ENCODE results near the gene SUSD6. TPM values are rescaled to one million over a fixed set of nuclear protein-coding genes. Genes with fewer than 3 reads are reported as not detected.
"Not testable (repeated sequence)": the region's sequence is repeated elsewhere in the genome, so short reads cannot be mapped to it uniquely, and the experiment has no call there.

Gene SUSD6
- total RNA-seq, 1 experiment from 2014 or later, result 44.7 TPM

DNA sequence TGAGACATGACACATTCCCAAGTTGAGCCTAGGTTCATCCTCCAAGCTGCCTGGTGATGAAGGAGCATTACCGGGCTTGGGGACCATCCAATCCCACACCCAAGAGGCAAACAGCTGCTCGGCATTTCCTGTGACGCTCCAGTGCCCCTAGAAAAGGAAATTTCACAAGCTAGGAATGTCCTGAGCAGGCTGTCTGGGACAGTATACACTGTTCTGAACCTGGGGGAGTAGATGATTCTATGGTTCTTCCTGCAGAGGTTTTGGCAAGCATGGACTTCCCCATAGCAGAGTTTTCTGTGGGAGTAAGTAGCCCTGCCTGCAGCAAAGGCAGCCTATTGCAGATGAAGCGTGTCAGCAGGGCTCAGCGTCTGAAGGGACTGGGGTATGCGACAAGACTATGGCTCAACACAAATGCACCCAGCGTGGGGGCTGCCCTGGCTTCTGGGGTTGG, 108.1 kb downstream of the SUSD6 start:
- Mint-ChIP-seq H3K27ac (ENCODE audit: unreplicated experiment) (no peak overlapping the region), H3K4me3 (ENCODE audit: low read depth, unreplicated experiment) (no peak overlapping the region), H3K9me3 (ENCODE audit: low read depth, unreplicated experiment) (no peaks in the 10 kb centered on the region), H3K36me3 (ENCODE audit: insufficient read depth, unreplicated experiment) (peaks cover 7% of the 10 kb centered on the region), H3K4me1 (ENCODE audit: low read depth, unreplicated experiment) (no peaks in the 10 kb centered on the region), H3K27me3 (ENCODE audit: unreplicated experiment) (no peaks in the 10 kb centered on the region)
- intact Hi-C loops (cut with micrococcal nuclease; ENCODE audit: unreplicated experiment), result no loop called here
- CTCF ChIA-PET, result no interaction called here
- TF ChIP-seq, protein P1, sequence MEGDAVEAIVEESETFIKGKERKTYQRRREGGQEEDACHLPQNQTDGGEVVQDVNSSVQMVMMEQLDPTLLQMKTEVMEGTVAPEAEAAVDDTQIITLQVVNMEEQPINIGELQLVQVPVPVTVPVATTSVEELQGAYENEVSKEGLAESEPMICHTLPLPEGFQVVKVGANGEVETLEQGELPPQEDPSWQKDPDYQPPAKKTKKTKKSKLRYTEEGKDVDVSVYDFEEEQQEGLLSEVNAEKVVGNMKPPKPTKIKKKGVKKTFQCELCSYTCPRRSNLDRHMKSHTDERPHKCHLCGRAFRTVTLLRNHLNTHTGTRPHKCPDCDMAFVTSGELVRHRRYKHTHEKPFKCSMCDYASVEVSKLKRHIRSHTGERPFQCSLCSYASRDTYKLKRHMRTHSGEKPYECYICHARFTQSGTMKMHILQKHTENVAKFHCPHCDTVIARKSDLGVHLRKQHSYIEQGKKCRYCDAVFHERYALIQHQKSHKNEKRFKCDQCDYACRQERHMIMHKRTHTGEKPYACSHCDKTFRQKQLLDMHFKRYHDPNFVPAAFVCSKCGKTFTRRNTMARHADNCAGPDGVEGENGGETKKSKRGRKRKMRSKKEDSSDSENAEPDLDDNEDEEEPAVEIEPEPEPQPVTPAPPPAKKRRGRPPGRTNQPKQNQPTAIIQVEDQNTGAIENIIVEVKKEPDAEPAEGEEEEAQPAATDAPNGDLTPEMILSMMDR (IDR thresholded peaks at IDR 0.05; ENCODE audit: unreplicated experiment), result no peak
- no peak for DNase-seq
- BruUV-seq (replicated peaks), result no TSS peak

DNA sequence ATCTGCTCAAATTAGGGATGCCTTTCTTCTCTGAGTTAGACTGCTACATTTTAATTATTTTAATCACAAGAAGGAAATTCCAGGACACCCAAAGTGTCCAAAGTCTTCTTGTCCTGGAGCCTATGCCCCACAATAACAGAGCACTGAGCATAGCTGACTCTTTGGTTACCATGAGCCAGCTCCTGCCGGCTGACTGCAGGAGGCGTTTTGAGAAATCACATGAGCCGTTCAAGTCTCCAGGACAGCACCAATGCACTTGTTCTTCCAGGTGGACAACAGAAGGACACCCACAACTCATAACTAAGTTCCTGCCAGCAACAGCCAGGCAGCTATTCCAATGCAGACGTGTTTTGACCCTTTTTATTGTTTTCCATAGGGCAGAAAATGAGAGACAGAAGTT, 109.5 kb downstream of the SUSD6 start:
- no peaks in the 10 kb centered on the region for H3K9me3 Mint-ChIP-seq (ENCODE audit: low read depth, unreplicated experiment)
- no peak for DNase-seq
- no peaks in the 10 kb centered on the region for H3K4me1 Mint-ChIP-seq (ENCODE audit: low read depth, unreplicated experiment)
- no peak overlapping the region for H3K27ac Mint-ChIP-seq (ENCODE audit: unreplicated experiment)
- CTCF ChIA-PET, result no interaction called here
- BruUV-seq (replicated peaks), result no TSS peak
- peaks cover 9% of the 10 kb centered on the region for H3K27me3 Mint-ChIP-seq (ENCODE audit: unreplicated experiment)
- TF ChIP-seq, protein P1 (IDR thresholded peaks at IDR 0.05; ENCODE audit: unreplicated experiment), result no peak
- H3K4me3 Mint-ChIP-seq (ENCODE audit: low read depth, unreplicated experiment), result no peak overlapping the region
- H3K36me3 Mint-ChIP-seq (ENCODE audit: insufficient read depth, unreplicated experiment), result peaks cover 3% of the 10 kb centered on the region
- intact Hi-C loops (cut with micrococcal nuclease; ENCODE audit: unreplicated experiment), result no loop called here

GRCh38 chr14:69726761-69727511, 115.5 kb downstream of the SUSD6 start:
- peaks cover 5% of the 10 kb centered on the region for H3K36me3 Mint-ChIP-seq (ENCODE audit: insufficient read depth, unreplicated experiment)
- CTCF ChIA-PET, result interaction anchor here (0.7 to 1.5 kb wide), 5 partner anchors 126 to 191 kb away, joined by 3 to 8 read pairs (median 5); no protein-coding TSS in a partner anchor
- no peak overlapping the region for H3K27ac Mint-ChIP-seq (ENCODE audit: unreplicated experiment)
- DNase-seq, result peak; percentile 83
- H3K27me3 Mint-ChIP-seq (ENCODE audit: unreplicated experiment), result peaks cover 15% of the 10 kb centered on the region
- BruUV-seq (replicated peaks), result no TSS peak
- intact Hi-C loops (cut with micrococcal nuclease; ENCODE audit: unreplicated experiment), result loop anchor here (1.0 kb wide), 2 partner anchors 124 to 142 kb away; no protein-coding TSS in a partner anchor
- H3K4me1 Mint-ChIP-seq (ENCODE audit: low read depth, unreplicated experiment), result peaks cover 14% of the 10 kb centered on the region
- no peaks in the 10 kb centered on the region for H3K9me3 Mint-ChIP-seq (ENCODE audit: low read depth, unreplicated experiment)
- TF ChIP-seq, protein P1 (IDR thresholded peaks at IDR 0.05; ENCODE audit: unreplicated experiment), result peak; percentile 94
- H3K4me3 Mint-ChIP-seq (ENCODE audit: low read depth, unreplicated experiment), result peak overlapping the region; percentile 65

DNA sequence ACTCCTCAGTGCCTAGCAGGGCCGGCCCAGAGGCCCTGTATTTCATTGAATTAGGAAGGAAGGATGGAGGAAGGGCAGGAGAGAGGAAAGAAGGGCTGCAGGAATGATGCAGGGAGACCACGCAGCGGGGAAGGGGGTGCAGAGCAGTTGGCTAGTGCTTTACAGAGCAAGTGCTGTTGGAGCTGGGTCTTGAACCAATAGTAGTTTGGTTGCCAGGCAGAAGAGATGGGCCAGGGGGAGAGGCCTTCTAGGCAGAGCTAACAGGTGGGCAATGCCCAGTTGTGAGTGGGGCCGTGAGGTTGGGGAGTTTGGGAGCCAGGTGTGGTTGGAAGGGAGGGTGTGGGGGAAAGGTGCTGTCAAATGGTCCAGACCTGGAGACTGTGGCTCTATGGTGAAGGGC, 116.5 kb downstream of the SUSD6 start:
- Mint-ChIP-seq H3K27me3 (ENCODE audit: unreplicated experiment) (peaks cover 15% of the 10 kb centered on the region), H3K4me1 (ENCODE audit: low read depth, unreplicated experiment) (peaks cover 14% of the 10 kb centered on the region), H3K4me3 (ENCODE audit: low read depth, unreplicated experiment) (no peak overlapping the region), H3K9me3 (ENCODE audit: low read depth, unreplicated experiment) (no peaks in the 10 kb centered on the region), H3K27ac (ENCODE audit: unreplicated experiment) (no peak overlapping the region), H3K36me3 (ENCODE audit: insufficient read depth, unreplicated experiment) (peaks cover 5% of the 10 kb centered on the region)
- intact Hi-C loops (cut with micrococcal nuclease; ENCODE audit: unreplicated experiment), result loop anchor here (1.0 kb wide), 2 partner anchors 125 to 143 kb away; no protein-coding TSS in a partner anchor
- no peak for DNase-seq
- CTCF ChIA-PET, result interaction anchor here (1.5 kb wide), 2 partner anchors 137 to 192 kb away, joined by 3 to 8 read pairs; no protein-coding TSS in a partner anchor
- TF ChIP-seq, protein P1 (IDR thresholded peaks at IDR 0.05; ENCODE audit: unreplicated experiment), result no peak
- no TSS peak for BruUV-seq (replicated peaks)

DNA sequence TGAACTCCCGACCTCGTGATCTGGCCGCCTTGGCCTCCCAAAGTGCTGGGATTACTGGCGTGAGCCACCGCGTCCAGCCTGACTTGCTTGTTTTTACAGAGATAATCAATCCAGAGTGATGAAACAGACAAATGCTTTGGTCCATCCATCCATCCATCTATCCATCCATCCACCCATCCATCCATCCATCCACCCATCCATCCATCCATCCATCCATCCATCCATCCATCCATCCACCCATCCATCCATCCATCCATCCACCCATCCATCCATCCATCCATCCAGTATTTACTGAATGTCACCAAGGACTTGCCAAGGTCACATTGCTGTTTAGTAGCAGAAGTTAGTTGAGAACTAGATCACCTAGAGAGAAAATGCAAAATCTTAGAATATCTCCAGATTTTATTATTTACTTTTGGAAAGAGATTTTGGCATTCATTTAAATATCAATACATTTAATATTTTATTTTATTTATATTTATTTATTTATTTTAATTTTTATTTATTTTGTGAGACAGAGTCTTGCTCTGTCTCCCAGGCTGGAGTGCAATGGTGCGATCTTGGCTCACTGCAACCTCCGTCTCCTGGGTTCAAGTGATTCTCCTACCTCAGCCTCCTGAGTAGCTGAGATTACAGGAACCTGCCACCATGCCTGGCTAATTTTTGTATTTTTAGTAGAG, 120.7 kb downstream of the SUSD6 start:
- intact Hi-C loops (cut with micrococcal nuclease; ENCODE audit: unreplicated experiment), result loop anchor here (5.0 kb wide), 3 partner anchors 75 to 585 kb away; no protein-coding TSS in a partner anchor
- not testable (repeated sequence) for H3K27ac Mint-ChIP-seq (ENCODE audit: unreplicated experiment); H3K4me3 Mint-ChIP-seq (ENCODE audit: low read depth, unreplicated experiment); H3K27me3 Mint-ChIP-seq (ENCODE audit: unreplicated experiment); BruUV-seq (replicated peaks); H3K9me3 Mint-ChIP-seq (ENCODE audit: low read depth, unreplicated experiment); DNase-seq; H3K36me3 Mint-ChIP-seq (ENCODE audit: insufficient read depth, unreplicated experiment)
- CTCF ChIA-PET, result interaction anchor here (1.4 kb wide), 1 partner anchor 342 kb away, joined by 12 read pairs; no protein-coding TSS in a partner anchor
- peaks cover 13% of the 10 kb centered on the region for H3K4me1 Mint-ChIP-seq (ENCODE audit: low read depth, unreplicated experiment)

DNA sequence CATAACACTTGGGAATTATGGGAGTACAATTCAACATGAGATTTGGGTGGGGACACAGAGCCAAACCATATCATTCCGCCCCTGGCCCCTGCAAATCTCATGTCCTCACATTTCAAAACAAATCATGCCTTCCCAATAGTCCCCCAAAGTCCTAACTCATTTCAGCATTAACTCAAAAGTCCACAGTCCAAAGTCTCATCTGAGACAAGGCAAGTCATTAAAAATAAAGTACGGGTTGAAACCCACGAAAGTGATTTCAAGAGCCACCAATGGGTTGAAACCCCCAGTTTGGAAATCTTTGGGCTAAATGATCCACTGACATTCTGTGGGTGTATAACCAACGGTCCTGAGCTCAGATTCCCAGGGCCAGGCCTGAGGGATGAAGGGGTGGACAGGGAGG, 125.0 kb downstream of the SUSD6 start:
- H3K36me3 Mint-ChIP-seq (ENCODE audit: insufficient read depth, unreplicated experiment); H3K9me3 Mint-ChIP-seq (ENCODE audit: low read depth, unreplicated experiment); BruUV-seq (replicated peaks); H3K4me3 Mint-ChIP-seq (ENCODE audit: low read depth, unreplicated experiment); DNase-seq; H3K27me3 Mint-ChIP-seq (ENCODE audit: unreplicated experiment); intact Hi-C loops (cut with micrococcal nuclease; ENCODE audit: unreplicated experiment); H3K27ac Mint-ChIP-seq (ENCODE audit: unreplicated experiment): not testable (repeated sequence)
- CTCF ChIA-PET, result interaction anchor here (0.6 kb wide), 1 partner anchor 14 kb away, joined by 3 read pairs; no protein-coding TSS in a partner anchor
- H3K4me1 Mint-ChIP-seq (ENCODE audit: low read depth, unreplicated experiment), result peaks cover 18% of the 10 kb centered on the region
